Muscle of leg (tissue), 11 donors: Measurements from ENCODE around the gene TTC28. TPM values are rescaled to one million over a fixed set of nuclear protein-coding genes. Genes with fewer than 3 reads are reported as not detected.
A peak's percentile ranks its signal among the peaks of the same experiment; 100 is the strongest.

ENCODE experiments used
- DNase-seq: peaks from one replicate; pipeline ENCODE4 v3.0.0; 2013
- H3K27ac ChIP-seq: one replicate; pipeline ENCODE4 v1.5.1; 2013; ENCODE audit warnings: mild to moderate bottlenecking, low read length, control low read depth
- H3K27me3 ChIP-seq: one replicate; pipeline ENCODE4 v1.6.1; 2013; ENCODE audit warnings: low read length; ENCODE audit not compliant: control insufficient read depth, insufficient read depth
- H3K36me3 ChIP-seq: one replicate; pipeline ENCODE4 v1.6.1; 2013; ENCODE audit warnings: low read length; ENCODE audit not compliant: control insufficient read depth, insufficient read depth
- H3K4me1 ChIP-seq: one replicate; pipeline ENCODE4 v1.6.1; 2013; ENCODE audit warnings: low read length; ENCODE audit not compliant: control insufficient read depth, insufficient read depth
- H3K4me3 ChIP-seq: one replicate; pipeline ENCODE4 v1.5.1; 2013; ENCODE audit warnings: low read length, control low read depth
- H3K9me3 ChIP-seq: replicated peaks from 2 replicates; pipeline ENCODE4 v1.6.1; 2013; ENCODE audit warnings: low read depth, low read length; ENCODE audit not compliant: control insufficient read depth
- WGBS: methylation state at CpG from one replicate; pipeline ENCODE4 v1.1.5; 2013; ENCODE audit warnings: missing lambda C conversion rate; ENCODE audit not compliant: insufficient coverage; 5-methylcytosine and 5-hydroxymethylcytosine counted together
- polyA plus RNA-seq, 8 donors: library from polyadenylated mRNA; unstranded; fragments of 120-200 nt; gene quantifications; one replicate each; pipeline versions ENCODE4 v1.2.1 to v1.2.3, GENCODE V29; 2013; ENCODE audit warnings: inconsistent platforms in 1 of 8, low replicate concordance in 1 of 8; ENCODE audit not compliant: insufficient read length in 8 of 8, insufficient read depth in 1 of 8
- total RNA-seq: library from RNA; stranded (reverse); fragments of 120-200 nt; gene quantifications from one replicate; pipeline ENCODE4 v1.2.4, GENCODE V29; 2013

Gene TTC28
- total and polyA plus RNA-seq, 9 donors, result 17.9 to 31.8 (median 24.9) TPM

DNA sequence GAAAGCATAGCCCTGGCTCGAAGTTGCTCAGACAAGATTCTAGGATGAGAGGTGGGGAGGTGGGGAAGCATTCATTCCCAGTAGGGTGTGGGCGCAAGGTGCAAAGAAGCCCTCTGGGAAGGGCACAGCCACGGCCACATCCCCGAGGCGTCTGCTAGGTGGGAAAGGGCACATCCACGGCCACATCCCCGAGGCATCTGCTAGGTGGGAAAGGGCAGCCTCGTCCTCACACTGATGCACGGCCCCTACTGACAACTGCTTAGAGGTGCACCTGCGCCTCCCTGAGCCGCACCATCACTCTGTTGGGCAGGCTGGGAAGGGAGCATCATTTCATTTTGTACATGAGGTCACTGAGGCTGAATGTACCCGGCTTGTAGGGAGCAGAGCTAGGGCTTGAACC lies 666.0 kb downstream of the TTC28 start:
- peaks cover 22% of the 10 kb centered on the region for H3K4me1 ChIP-seq
- no peaks in the 10 kb centered on the region for H3K27me3 ChIP-seq
- WGBS, result 87% methylated on average over 12 of the region's 12 CpGs
- H3K27ac ChIP-seq, result no peak overlapping the region
- H3K9me3 ChIP-seq, result no peaks in the 10 kb centered on the region
- H3K36me3 ChIP-seq, result peaks cover 31% of the 10 kb centered on the region
- H3K4me3 ChIP-seq, result no peak overlapping the region
- no peak for DNase-seq

- DNase-seq, result peak; percentile 53
- 44% methylated on average over 6 of the region's 7 CpGs for WGBS
These were observed 666.7 kb downstream of the TTC28 start for GRCh38 chr22:28012832-28013460.

DNA sequence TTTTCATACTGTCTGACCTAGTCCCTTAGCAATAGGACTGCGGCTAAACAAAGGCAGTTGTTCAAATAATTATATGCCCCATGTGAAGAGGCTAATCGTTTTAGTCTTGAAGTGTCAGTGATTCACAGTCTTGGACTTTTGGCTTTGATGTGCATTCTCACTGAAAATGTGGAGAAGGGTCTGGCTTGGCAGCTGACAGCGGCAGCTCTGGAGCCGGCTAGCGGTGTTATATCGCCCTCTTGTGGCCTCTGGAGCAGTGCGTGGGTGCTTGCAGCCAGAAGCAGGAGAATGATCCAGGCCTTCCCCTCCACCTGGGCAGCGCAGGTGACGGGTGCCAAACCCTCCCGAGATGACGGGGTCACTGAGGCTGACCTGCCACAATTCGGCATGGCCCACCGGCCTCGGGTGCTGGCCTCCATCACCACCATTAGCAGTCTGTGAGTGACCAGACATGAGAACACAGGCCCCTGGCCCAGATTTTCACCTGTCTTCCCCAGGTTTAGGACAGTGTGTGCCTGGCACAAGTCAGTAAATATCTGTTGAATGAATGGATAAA lies 670.3 kb downstream of the TTC28 start:
- peak; percentile 85 for DNase-seq
- H3K27ac ChIP-seq, result no peak overlapping the region
- H3K4me3 ChIP-seq, result no peak overlapping the region
- H3K36me3 ChIP-seq, result peaks cover 27% of the 10 kb centered on the region
- no peaks in the 10 kb centered on the region for H3K27me3 ChIP-seq
- no peaks in the 10 kb centered on the region for H3K9me3 ChIP-seq
- peaks cover 11% of the 10 kb centered on the region for H3K4me1 ChIP-seq
- WGBS, result 7% methylated on average over 13 of the region's 14 CpGs

More at GRCh38 chr22:28012832-28013460, 666.7 kb downstream of the TTC28 start:
- Histone ChIP-seq H3K27me3 (no peaks in the 10 kb centered on the region), H3K36me3 (peaks cover 27% of the 10 kb centered on the region), H3K4me1 (peaks cover 19% of the 10 kb centered on the region), H3K9me3 (no peaks in the 10 kb centered on the region), H3K27ac (no peak overlapping the region), H3K4me3 (no peak overlapping the region)

DNA sequence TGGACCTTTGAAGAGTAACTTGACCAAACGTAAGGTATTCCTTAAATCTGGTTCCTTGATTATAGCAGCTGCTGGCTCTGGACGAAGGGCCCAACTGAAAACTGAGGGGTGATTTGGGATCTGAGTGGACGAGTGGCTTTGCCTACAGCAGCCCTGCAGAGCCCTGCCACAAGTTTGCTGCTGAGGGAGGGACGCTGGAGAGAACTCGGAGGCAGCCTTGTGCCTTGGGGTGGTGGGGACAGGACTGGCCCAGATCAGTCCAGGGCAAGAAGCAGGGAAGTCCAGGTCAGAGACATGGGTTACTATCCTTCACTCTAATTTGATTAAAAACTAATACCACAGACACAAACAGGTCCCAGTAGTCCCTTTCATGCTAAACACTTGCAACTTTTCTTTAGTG lies 671.0 kb downstream of the TTC28 start:
- DNase-seq, result no peak
- no peaks in the 10 kb centered on the region for H3K27me3 ChIP-seq
- WGBS, result 83% methylated on average over 3 of the region's 5 CpGs

DNA sequence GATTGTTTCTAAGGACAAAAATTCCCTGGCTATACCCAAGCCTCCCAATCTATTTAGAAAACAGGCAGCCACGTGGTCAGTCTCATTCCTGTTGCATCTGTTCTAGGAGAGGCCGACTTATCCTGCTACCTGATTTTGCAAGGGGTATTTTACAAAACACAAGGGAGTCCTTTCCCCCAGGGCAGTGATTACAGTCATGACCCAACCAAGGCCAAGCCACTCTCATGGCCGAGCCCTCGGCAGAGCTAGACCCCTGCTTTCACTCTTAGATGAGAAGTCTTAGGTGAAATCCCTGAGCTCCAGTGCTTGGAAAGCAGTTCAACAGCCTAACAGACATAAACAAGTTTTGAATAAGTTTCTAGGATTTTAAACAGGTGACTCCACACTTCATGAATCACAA lies 671.6 kb downstream of the TTC28 start:
- Histone ChIP-seq H3K36me3 (peaks cover 24% of the 10 kb centered on the region), H3K27me3 (no peaks in the 10 kb centered on the region), H3K4me1 (peaks cover 10% of the 10 kb centered on the region), H3K9me3 (no peaks in the 10 kb centered on the region), H3K27ac (no peak overlapping the region), H3K4me3 (no peak overlapping the region)
- DNase-seq, result no peak
- 65% methylated on average over 2 of the region's 4 CpGs for WGBS

More for the DNA sequence above, 671.0 kb downstream of the TTC28 start:
- Histone ChIP-seq H3K27ac (no peak overlapping the region), H3K36me3 (peaks cover 24% of the 10 kb centered on the region), H3K4me3 (no peak overlapping the region), H3K4me1 (peaks cover 11% of the 10 kb centered on the region), H3K9me3 (no peaks in the 10 kb centered on the region)

DNA sequence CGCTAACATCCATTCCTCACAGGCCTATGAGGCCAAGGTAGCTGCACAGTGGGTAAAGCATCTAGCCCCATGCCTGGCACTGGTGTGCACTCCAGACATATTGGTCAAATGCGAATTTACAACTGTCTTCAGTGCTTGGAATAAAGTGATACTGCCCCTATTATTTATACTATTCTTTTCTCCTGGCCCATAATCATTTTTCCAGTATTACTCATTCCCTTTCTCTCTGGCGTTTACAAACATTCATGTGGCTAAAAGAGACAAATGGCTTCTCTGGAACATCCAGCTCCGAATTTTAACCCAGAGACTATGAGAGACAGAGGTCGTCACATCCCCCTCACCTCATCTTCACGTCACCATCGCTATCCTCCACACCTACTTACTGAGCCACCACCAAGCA lies 673.4 kb downstream of the TTC28 start:
- Histone ChIP-seq H3K4me3 (no peak overlapping the region), H3K27me3 (no peaks in the 10 kb centered on the region), H3K9me3 (no peaks in the 10 kb centered on the region), H3K27ac (no peak overlapping the region), H3K4me1 (peaks cover 6% of the 10 kb centered on the region), H3K36me3 (peaks cover 28% of the 10 kb centered on the region)
- DNase-seq, result no peak
- WGBS, result 96% methylated on average over 5 of the region's 7 CpGs

DNA sequence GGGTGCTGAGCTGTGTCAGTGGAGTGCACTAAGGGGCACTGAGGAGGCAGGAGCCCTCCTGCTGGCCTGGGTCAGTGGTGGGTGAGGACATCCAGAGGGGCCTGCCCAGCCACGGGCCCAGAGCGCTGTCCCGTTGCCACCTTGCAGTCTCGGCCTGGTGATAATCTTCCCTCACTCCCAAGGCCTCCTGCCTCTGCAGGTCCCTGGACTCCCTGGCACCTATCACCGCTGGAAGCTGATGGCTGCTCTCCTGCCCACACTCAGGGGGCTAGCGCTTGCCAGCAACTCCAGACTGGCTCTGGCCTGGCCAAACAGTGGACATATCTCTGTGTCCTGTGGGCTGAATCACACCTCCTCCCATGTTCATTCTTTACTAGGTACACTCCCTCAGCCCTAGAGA lies 674.1 kb downstream of the TTC28 start:
- DNase-seq, result no peak
- H3K27ac ChIP-seq, result no peak overlapping the region
- peaks cover 6% of the 10 kb centered on the region for H3K4me1 ChIP-seq
- H3K4me3 ChIP-seq, result no peak overlapping the region
- no peaks in the 10 kb centered on the region for H3K27me3 ChIP-seq
- no peaks in the 10 kb centered on the region for H3K9me3 ChIP-seq
- WGBS, result 78% methylated on average over 5 of the region's 6 CpGs
- H3K36me3 ChIP-seq, result peaks cover 33% of the 10 kb centered on the region

GRCh38 chr22:28004021-28004420 lies 675.6 kb downstream of the TTC28 start:
- H3K36me3 ChIP-seq, result peaks cover 41% of the 10 kb centered on the region
- 88% methylated on average over 6 of the region's 6 CpGs for WGBS
- DNase-seq, result no peak
- H3K4me1 ChIP-seq, result peaks cover 6% of the 10 kb centered on the region
- no peak overlapping the region for H3K27ac ChIP-seq
- no peaks in the 10 kb centered on the region for H3K9me3 ChIP-seq
- no peaks in the 10 kb centered on the region for H3K27me3 ChIP-seq
- no peak overlapping the region for H3K4me3 ChIP-seq

GRCh38 chr22:28002863-28003565 lies 676.6 kb downstream of the TTC28 start:
- Histone ChIP-seq H3K4me3 (no peak overlapping the region), H3K4me1 (peaks cover 6% of the 10 kb centered on the region), H3K9me3 (no peaks in the 10 kb centered on the region), H3K27ac (no peak overlapping the region), H3K27me3 (no peaks in the 10 kb centered on the region), H3K36me3 (peaks cover 51% of the 10 kb centered on the region)
- WGBS, result 92% methylated on average over 6 of the region's 8 CpGs
- no peak for DNase-seq

- Histone ChIP-seq H3K4me3 (no peak overlapping the region), H3K9me3 (no peaks in the 10 kb centered on the region), H3K4me1 (peaks cover 6% of the 10 kb centered on the region), H3K27me3 (no peaks in the 10 kb centered on the region), H3K27ac (no peak overlapping the region), H3K36me3 (peaks cover 58% of the 10 kb centered on the region)
- 88% methylated on average over 10 of the region's 13 CpGs for WGBS
- no peak for DNase-seq
These were observed 677.4 kb downstream of the TTC28 start for GRCh38 chr22:28002181-28002700.
